Hepatocyte (in vitro differentiated cells): ENCODE data around the gene C5orf15.

Experiments
- CTCF ChIP-seq: fragments of 200-600 bp; sonication (generic); IDR thresholded peaks from 2 replicates; pipeline ENCODE4 v1.5.1; 2016; ENCODE audit warnings: antibody characterized with exemption, mild to moderate bottlenecking; ENCODE audit not compliant: poor library complexity
- EZH2 ChIP-seq: fragments of 200-600 bp; sonication (generic); IDR thresholded peaks from 2 replicates; pipeline ENCODE4 v1.6.1; 2016; ENCODE audit warnings: antibody characterized with exemption, mild to moderate bottlenecking, borderline replicate concordance

- no peak for TF ChIP-seq CTCF
- TF ChIP-seq EZH2, result no peak
Measured at GRCh38 chr5:133933670-133934295, 34.6 kb downstream of the C5orf15 start.
